ENCODE data around the gene ISG20. TPM values are rescaled to one million over a fixed set of nuclear protein-coding genes. Genes with fewer than 3 reads are reported as not detected.

The ISG20 gene
- total RNA-seq, 4 donors from 2014 or later, result 14.3 to 47.8 (median 35.1) TPM

DNA sequence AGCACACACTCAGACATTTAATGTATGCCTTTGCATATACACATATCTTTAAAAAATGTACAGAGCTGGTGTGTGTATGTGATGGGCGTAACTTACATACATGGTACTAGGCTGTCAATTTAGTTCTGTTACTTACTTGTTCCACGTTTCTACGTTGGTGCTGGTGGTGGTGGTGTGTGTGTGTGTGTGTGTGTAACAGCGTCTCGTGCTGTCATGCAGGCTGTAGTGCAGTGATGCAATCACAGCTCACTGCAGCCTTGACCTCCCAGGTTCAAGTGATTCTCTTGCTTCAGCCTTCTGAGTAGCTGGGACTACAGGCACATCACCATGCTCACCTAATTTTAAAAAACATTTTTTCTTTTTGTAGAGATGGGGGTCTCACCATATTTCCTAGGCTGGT, 64.2 kb downstream of the ISG20 start:
- TF ChIP-seq POLR2A (IDR thresholded peaks at IDR 0.05), result no peak
- TF ChIP-seq CTCF (IDR thresholded peaks at IDR 0.05), result no peak
- no peak overlapping the region for H3K27ac ChIP-seq
- intact Hi-C loops (cut with DNase I), result no loop called here
- H3K9me3 ChIP-seq, result no peaks in the 10 kb centered on the region
- WGBS, 2 donors, result 54 to 59% methylated on average over 5 of the region's 5 CpGs
- H3K4me1 ChIP-seq, result peaks cover 0 to 8% of the 10 kb centered on the region in 2 donors
- H3K27me3 ChIP-seq, result no peaks in the 10 kb centered on the region
- H3K4me3 ChIP-seq (replicated peaks in 1 of 3), result no peak overlapping the region
- DNase-seq, result peak in 1 of 2 donors; percentile 5
- H3K36me3 ChIP-seq, result no peaks in the 10 kb centered on the region

DNA sequence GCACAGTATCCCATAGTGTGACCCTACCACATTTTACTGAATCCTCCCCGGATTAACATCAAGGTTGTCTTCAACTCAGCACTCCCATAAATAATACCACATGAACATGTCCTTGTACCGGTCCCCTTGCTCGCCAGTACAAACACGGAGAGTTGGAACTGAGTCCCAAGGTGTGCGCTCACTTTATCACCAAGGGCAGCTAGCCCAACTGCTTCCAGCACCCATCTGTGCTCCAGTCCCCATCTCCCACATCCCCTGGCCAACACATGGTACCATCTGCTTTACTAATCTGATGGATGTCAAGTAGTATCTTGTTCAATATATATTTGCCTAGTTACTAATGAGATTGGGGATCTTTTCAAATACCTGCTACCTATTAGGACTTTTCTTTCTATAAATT, 64.7 kb downstream of the ISG20 start:
- Histone ChIP-seq H3K27me3 (no peaks in the 10 kb centered on the region), H3K4me1 (peaks cover 0 to 12% of the 10 kb centered on the region in 2 donors), H3K9me3 (no peaks in the 10 kb centered on the region), H3K4me3 (replicated peaks in 1 of 3) (no peak overlapping the region), H3K36me3 (no peaks in the 10 kb centered on the region), H3K27ac (no peak overlapping the region)
- 94 to 96% methylated on average over 5 of the region's 5 CpGs for WGBS, 2 donors
- DNase-seq, result no peak
- TF ChIP-seq POLR2A (IDR thresholded peaks at IDR 0.05) (no peak), CTCF (IDR thresholded peaks at IDR 0.05) (no peak)
- intact Hi-C loops (cut with DNase I), result no loop called here

DNA sequence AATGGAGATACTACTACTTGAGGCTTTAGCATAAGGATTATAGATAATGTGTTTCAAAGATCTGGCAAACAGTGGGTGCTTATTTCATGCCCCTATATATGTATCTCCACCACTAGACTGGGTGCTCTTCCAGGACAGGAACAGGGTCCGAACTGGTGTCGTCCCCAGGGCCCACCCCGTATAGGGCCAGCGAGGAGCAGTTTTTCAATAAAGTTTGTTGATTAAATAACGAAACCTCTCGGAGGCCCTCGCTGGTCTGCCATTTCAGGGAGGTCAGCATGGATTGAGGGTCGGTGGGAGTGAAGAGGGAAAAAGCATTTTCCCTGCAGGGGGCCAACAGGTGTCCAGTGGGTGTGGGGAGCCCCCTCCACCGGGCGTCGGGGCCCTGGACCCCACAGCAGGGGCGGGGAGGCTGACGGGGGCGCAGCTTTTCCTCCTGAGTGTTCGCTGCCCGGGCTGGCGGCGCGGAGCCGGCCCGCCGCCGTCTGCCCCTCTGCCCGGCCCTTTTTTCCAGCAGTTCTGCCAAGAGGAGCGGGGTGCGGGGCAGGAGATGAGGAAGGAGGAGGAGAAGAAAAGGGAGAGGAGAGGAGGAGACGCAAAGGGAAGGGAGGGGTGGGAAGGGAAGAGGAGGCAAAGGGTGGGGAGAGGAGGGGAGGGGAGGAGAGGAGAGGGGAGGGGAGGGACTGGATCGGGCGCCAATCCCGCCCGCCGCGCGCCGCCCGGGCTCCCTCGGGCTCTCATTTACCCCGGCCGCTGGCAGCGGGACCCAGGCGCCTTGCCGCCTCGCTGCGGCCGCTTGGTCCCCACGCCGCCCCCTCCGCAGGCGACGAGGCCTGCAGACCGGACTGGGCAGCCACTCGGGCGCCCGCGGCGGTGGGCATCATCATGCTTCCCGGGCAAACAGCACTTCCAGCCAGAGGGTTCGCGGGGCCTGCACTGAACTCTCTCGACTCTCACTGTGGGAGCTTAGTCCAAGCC, 66.3 kb downstream of the ISG20 start:
- intact Hi-C loops (cut with DNase I), result no loop called here

DNA sequence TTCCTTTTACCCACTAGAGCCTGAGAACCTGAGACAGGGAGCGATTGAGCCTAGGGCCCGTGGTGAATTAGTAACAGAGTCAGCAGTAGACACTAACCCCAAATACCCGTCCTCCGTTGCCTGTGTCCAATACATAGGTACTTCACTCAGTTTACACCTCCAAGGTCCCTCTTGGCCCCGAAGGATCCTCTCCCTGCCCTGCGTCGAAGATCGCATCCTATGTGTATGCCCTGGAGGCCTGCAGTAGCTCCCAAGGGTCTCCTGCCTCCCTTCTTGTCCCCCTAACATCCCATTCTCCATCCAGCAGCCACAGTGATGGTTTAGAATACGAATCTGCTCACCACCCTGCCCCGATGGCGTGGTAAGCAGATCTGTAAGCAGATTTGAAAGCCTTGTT, 67.0 kb downstream of the ISG20 start:
- peaks cover 0 to 12% of the 10 kb centered on the region in 2 donors for H3K4me1 ChIP-seq
- H3K27me3 ChIP-seq, result no peaks in the 10 kb centered on the region
- H3K4me3 ChIP-seq (replicated peaks in 1 of 3), result peak overlapping the region in 1 of 3 donors; percentile 40
- TF ChIP-seq POLR2A (IDR thresholded peaks at IDR 0.05) (no peak), CTCF (IDR thresholded peaks at IDR 0.05) (no peak)
- intact Hi-C loops (cut with DNase I), result no loop called here
- H3K9me3 ChIP-seq, result no peaks in the 10 kb centered on the region
- 74% methylated on average over 11 of the region's 11 CpGs for WGBS, 2 donors
- no peaks in the 10 kb centered on the region for H3K36me3 ChIP-seq
- no peak for DNase-seq
- no peak overlapping the region for H3K27ac ChIP-seq

More for the DNA sequence above, 66.3 kb downstream of the ISG20 start:
- 7 to 8% methylated on average over 47 to 53 of the region's 60 CpGs for WGBS, 2 donors
- Histone ChIP-seq H3K27me3 (no peaks in the 10 kb centered on the region), H3K4me1 (peaks cover 0 to 12% of the 10 kb centered on the region in 2 donors), H3K36me3 (no peaks in the 10 kb centered on the region), H3K27ac (no peak overlapping the region), H3K4me3 (replicated peaks in 1 of 3) (peak overlapping the region in 2 of 3 donors; percentile 34 to 40), H3K9me3 (no peaks in the 10 kb centered on the region)
- DNase-seq, result peak; percentile 64 to 68
- TF ChIP-seq POLR2A (IDR thresholded peaks at IDR 0.05) (no peak), CTCF (IDR thresholded peaks at IDR 0.05) (no peak)

MicroRNAs within 50 kb of the gene (microRNA counts, 767-probe panel; counts per million panel counts)
- 0 to 2,901 counts per million in 2 donors for microRNA hsa-miR-1179
- microRNA hsa-miR-7-5p, result 3,779 to 5,559 counts per million in 2 donors

Small RNAs within 50 kb of the gene (microRNA-seq; reads per million reads assigned to microRNA genes)
- gene MIR1179 (108 reads per million, percentile 56 among the genes with 10 or more reads in this experiment), gene MIR3529 (not detected), gene MIR7-2 (not detected)

Small RNAs within 50 kb of the gene (small RNA-seq; reads per million reads assigned to genes)
- gene MIR1179 (1.2 reads per million, percentile 28 among the genes with 10 or more reads in this experiment), gene MIR7-2 (not detected)

Other genes with a start within 250 kb of the ISG20 start
- 10 to 100 TPM; 17.3 to 30.5 (median 26.0) TPM for gene MRPL46, start 171.6 kb upstream of the ISG20 start, total RNA-seq
- gene MRPS11, start 171.3 kb upstream of the ISG20 start, total RNA-seq, result 10 to 100 TPM; 44.2 to 95.3 (median 65.0) TPM
- gene DET1, start 92.3 kb upstream of the ISG20 start, total RNA-seq, result 10 to 100 TPM in 3 of 4 donors, 1 to 10 TPM in 1; 8.8 to 11.2 (median 10.6) TPM
- 10 to 100 TPM; 21.6 to 32.8 (median 27.3) TPM for gene AEN, start 17.7 kb upstream of the ISG20 start, total RNA-seq
- gene ACAN, start 164.4 kb downstream of the ISG20 start, total RNA-seq, result under 1 TPM in 3 of 4 donors, not detected in 1; 0.13 to 0.73 (median 0.25) TPM

Data from thyroid gland (tissue), 4 donors.